HepG2 (cell line): ENCODE data around the gene SRP72. TPM values are rescaled to one million over a fixed set of nuclear protein-coding genes. Genes with fewer than 3 reads are reported as not detected.

Experiments
- ATAC-seq: fragments of 200-7000 bp; cut with Tn5 transposase; 3 replicates; pipeline ENCODE4 v1.9.1; 2020; ENCODE audit warnings: mild to moderate bottlenecking, moderate library complexity
- BruUV-seq: library from RNA; stranded (reverse); fragments of 400-500 nt; replicated peaks from 2 replicates; lab custom pipeline; 2021; lab: Mats Ljungman, UMichigan
- CTCF ChIA-PET: fragments of 300-600 bp; formaldehyde crosslinking; extraction: SDS; loops from one replicate; lab custom pipeline; 2021; ENCODE audit warnings: low total read pairs, inconsistent platforms, low intra/inter-chr PET ratio; lab: Yijun Ruan, JAX
- POLR2A ChIA-PET: fragments of 350-600 bp; sonication (Branson Sonifier 250); formaldehyde crosslinking; loops from one replicate; lab custom pipeline; 2020; ENCODE audit warnings: antibody characterized with exemption, inconsistent platforms; lab: Yijun Ruan, JAX
- DNase-seq: peaks from one replicate; pipeline ENCODE4 v3.0.0-alpha.2; 2015; ENCODE audit warnings: low spot score
- FAIRE-seq: peaks from 3 replicates; lab custom pipeline; 2011; peaks lifted over from hg19 to GRCh38; lab: Jason Lieb, UNC
- H2AFZ ChIP-seq: one replicate; pipeline ENCODE4 v1.6.1; 2011; ENCODE audit warnings: low read length, inconsistent platforms
- H3K27ac ChIP-seq: fragments of 300-600 bp; 3 replicates; pipeline ENCODE4 v1.8.0; 2011; ENCODE audit warnings: mixed run types, mild to moderate bottlenecking, mixed read lengths, low read length, inconsistent platforms; ENCODE audit not compliant: insufficient read depth; ENCODE audit errors: extremely low read length
- H3K27me3 ChIP-seq, 2 experiments: fragments of 200-600 bp in 1 of 2; 2 replicates in 1 of 2; 3 replicates in 1 of 2; pipeline versions ENCODE4 v1.6.0 to v1.8.0; 2011; ENCODE audit warnings: low read length in 2 of 2, mild to moderate bottlenecking in 2 of 2, moderate library complexity in 2 of 2, inconsistent platforms in 1 of 2; ENCODE audit not compliant: insufficient read depth in 2 of 2, control insufficient read depth in 1 of 2
- H3K36me3 ChIP-seq, 2 experiments: fragments of 200-600 bp in 1 of 2; replicated peaks in 1 of 2; 2 replicates in 1 of 2; 3 replicates in 1 of 2; pipeline versions ENCODE4 v1.5.1 to v1.8.0; 2011; ENCODE audit warnings: low read length in 2 of 2, inconsistent platforms in 1 of 2; ENCODE audit not compliant: insufficient read depth in 2 of 2, control insufficient read depth in 1 of 2
- H3K4me1 ChIP-seq: 2 replicates; pipeline ENCODE4 v1.5.1; 2012; ENCODE audit warnings: low read length, inconsistent platforms; ENCODE audit not compliant: insufficient read depth
- H3K4me2 ChIP-seq: 2 replicates; pipeline ENCODE4 v1.6.0; 2011; ENCODE audit warnings: low read depth, low read length, inconsistent platforms
- H3K4me3 ChIP-seq, 3 experiments: fragments of 200-600 bp in 1 of 3; sonication (generic), shearing (Covaris generic) in 1 of 3; replicated peaks in 1 of 3; 2 replicates each; pipeline ENCODE4 v1.5.1; 2011 to 2016; ENCODE audit warnings: low read length in 3 of 3, inconsistent platforms in 2 of 3, low read depth in 2 of 3, mild to moderate bottlenecking in 2 of 3, control low read depth in 1 of 3, mixed read lengths in 1 of 3; ENCODE audit not compliant: insufficient read depth in 1 of 3
- H3K79me2 ChIP-seq: one replicate; pipeline ENCODE4 v1.6.1; 2011; ENCODE audit warnings: low read length, inconsistent platforms; ENCODE audit not compliant: insufficient read depth
- H3K9ac ChIP-seq: 2 replicates; pipeline ENCODE4 v1.6.0; 2011; ENCODE audit warnings: mild to moderate bottlenecking, low read depth, low read length, inconsistent platforms; ENCODE audit not compliant: insufficient read depth
- H3K9me3 ChIP-seq: 2 replicates; pipeline ENCODE4 v1.5.1; 2012; ENCODE audit warnings: mild to moderate bottlenecking, low read length
- H4K20me1 ChIP-seq: 2 replicates; pipeline ENCODE4 v1.6.0; 2011; ENCODE audit warnings: inconsistent platforms, mild to moderate bottlenecking, low read length, moderate library complexity; ENCODE audit not compliant: insufficient read depth
- CHD4 ChIP-seq: fragments of 200-600 bp; sonication (generic); IDR thresholded peaks from 2 replicates; pipeline ENCODE4 v1.7.0; 2017; ENCODE audit warnings: mild to moderate bottlenecking, low read length, borderline replicate concordance
- DNMT3B ChIP-seq: conservative IDR thresholded peaks from 2 replicates; pipeline ENCODE4 v1.6.1; 2016; ENCODE audit warnings: missing biosample characterization, control low read depth
- HDAC2 ChIP-seq: sonication (generic); formaldehyde crosslinking; IDR thresholded peaks from 2 replicates; pipeline ENCODE4 v1.4.0; 2020; ENCODE audit warnings: missing genetic modification reagents
- KLF11 ChIP-seq: IDR thresholded peaks from 2 replicates; pipeline ENCODE4 v1.6.1; 2016; ENCODE audit warnings: missing compliant biosample characterization
- PHF8 ChIP-seq: sonication (generic); formaldehyde crosslinking; IDR thresholded peaks from 2 replicates; pipeline ENCODE4 v1.5.0; 2020; ENCODE audit warnings: missing genetic modification reagents
- RXRA ChIP-seq: sonication (generic); formaldehyde crosslinking; IDR thresholded peaks from 2 replicates; pipeline ENCODE4 v1.5.1; 2020; ENCODE audit warnings: missing genetic modification reagents
- TGIF2 ChIP-seq: IDR thresholded peaks from 2 replicates; pipeline ENCODE4 v1.6.1; 2016; ENCODE audit warnings: control low read depth, missing compliant biosample characterization
- WGBS: methylation state at CpG from one replicate; pipeline ENCODE4 v1.1.6; 2017; ENCODE audit warnings: low lambda C conversion rate; 5-methylcytosine and 5-hydroxymethylcytosine counted together
- in situ Hi-C: cut with HindIII; loops from 2 replicates; pipeline ENCODE4 v1.10.0; 2017; ENCODE audit warnings: low pct_unique_long_range_greater_than_20kb; ENCODE audit not compliant: extremely low pct_ligation_motif_present
- intact Hi-C: fragments of 100-400 bp; cut with micrococcal nuclease; formaldehyde crosslinking; loops from one replicate; pipeline ENCODE4 v1.10.0; 2022; ENCODE audit not compliant: unreplicated experiment
- polyA plus RNA-seq, 8 experiments: library from polyadenylated mRNA; depleted of rRNA in 3 of 8; stranded (reverse) in 7 of 8; unstranded in 1 of 8; fragments of >200 nt; fragmentation: Illumina TruSeq in 4 of 8; extraction: Trizol in 4 of 8; gene quantifications; 2 replicates each; pipeline versions ENCODE4 v1.2.1 to v1.2.3, GENCODE V29; 2011 to 2016; ENCODE audit warnings: low read depth in 4 of 8, missing spikeins in 1 of 8, mixed read lengths in 1 of 8; ENCODE audit not compliant: insufficient read depth in 1 of 8
- total RNA-seq, 5 experiments: library from RNA; depleted of rRNA; stranded (reverse); fragments of >200 nt; fragmentation: Illumina TruSeq; extraction: Trizol; gene quantifications; 2 replicates each; pipeline ENCODE4 v1.2.3, GENCODE V29; 2016; ENCODE audit warnings: low read depth in 1 of 5
- TF ChIP-seq, protein P1 (sequence below), 2 experiments: IDR thresholded peaks; 2 replicates each; pipeline ENCODE4 v1.6.1; 2011 to 2012; ENCODE audit warnings: low read length in 2 of 2, borderline replicate concordance in 1 of 2, low read depth in 1 of 2, mild to moderate bottlenecking in 1 of 2, moderate library complexity in 1 of 2
- TF ChIP-seq, protein P2 (sequence below): sonication (generic); formaldehyde crosslinking; IDR thresholded peaks from 2 replicates; pipeline ENCODE4 v1.4.0; 2020; ENCODE audit warnings: missing genetic modification reagents, borderline replicate concordance
- TF ChIP-seq, protein P3 (sequence below), 2 experiments: sonication (generic) in 1 of 2; formaldehyde crosslinking in 1 of 2; IDR thresholded peaks; 2 replicates each; pipeline versions ENCODE4 v1.4.0 to v1.6.1; 2016 to 2020; ENCODE audit warnings: borderline replicate concordance in 1 of 2, low read depth in 1 of 2, mild to moderate bottlenecking in 1 of 2, missing genetic modification reagents in 1 of 2

Gene SRP72
- total and polyA plus RNA-seq, 2 of the 13 experiments (the other 11 are each of a cell fraction or from before 2014, with no cell fraction given), result 64.9 to 75.6 TPM

DNA sequence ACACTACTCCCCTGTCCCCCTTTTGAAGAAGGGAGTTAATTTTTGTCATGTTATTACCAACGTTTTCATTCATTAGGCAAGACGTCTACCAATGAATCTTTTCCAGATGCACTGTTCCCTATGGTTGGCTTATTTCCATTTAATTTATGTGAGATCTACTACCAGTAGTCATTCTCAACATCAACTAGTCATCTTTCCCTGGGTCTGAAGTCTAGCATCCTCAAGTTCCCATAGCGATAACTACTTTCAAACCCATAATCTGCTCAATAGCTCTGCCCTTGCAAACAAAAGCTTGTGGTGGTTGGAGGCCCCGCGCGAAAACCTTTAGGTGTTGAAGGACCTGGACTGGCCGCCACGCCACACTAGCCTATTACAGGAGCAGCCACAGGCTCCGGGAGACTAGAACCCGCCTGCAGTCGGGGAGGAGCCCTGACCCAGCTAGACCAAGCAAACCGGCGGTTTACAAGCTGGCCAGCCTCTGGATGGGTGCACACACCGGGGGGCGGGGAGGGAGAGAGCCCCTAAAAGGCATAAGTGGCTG, 32.7 kb upstream of the SRP72 start:
- Histone ChIP-seq H2AFZ (no peak overlapping the region), H3K4me2 (peak overlapping the region; percentile 89), H3K27me3 (no peaks in the 10 kb centered on the region; a peak in 1 of 5 replicates), H3K4me3 (peak overlapping the region; percentile 71 to 80 (median 76)), H3K4me1 (peaks cover 48% of the 10 kb centered on the region), H3K27ac (peak overlapping the region; percentile 98), H3K9ac (peak overlapping the region; percentile 92), H3K36me3 (peaks cover 0 to 3% of the 10 kb centered on the region in 2 experiments; a peak in 1 of 5 replicates), H4K20me1 (peaks cover 36% of the 10 kb centered on the region), H3K79me2 (peaks cover 84% of the 10 kb centered on the region), H3K9me3 (no peaks in the 10 kb centered on the region)
- intact Hi-C loops, result loop anchor here (1.0 to 5.0 kb wide), 3 partner anchors 47 to 543 kb away; partner anchors contain the start of genes AASDH, NOA1, POLR2B and REST
- POLR2A ChIA-PET, result interaction anchor here (1.3 to 4.9 kb wide), 11 partner anchors 9 to 543 kb away, joined by 3 to 67 read pairs (median 21); partner anchors contain the start of genes AASDH, NOA1, POLR2B and SRP72
- WGBS, result under 1% methylated on average over 9 of the region's 15 CpGs
- ATAC-seq (peak; percentile 86), DNase-seq (peak; percentile 82), FAIRE-seq (no peak)
- CTCF ChIA-PET, result no interaction called here
- in situ Hi-C loops, result no loop called here
- BruUV-seq, result no TSS peak
- TF ChIP-seq PHF8 (CRISPR knock-in tag) (0 out of 2 replicates have a peak, but pooled peaks have one; percentile 1), CHD4 (0 out of 2 replicates have a peak, but pooled peaks have one; percentile 15), HDAC2 (peak; percentile 7; the same call in 1 of the 2 replicates), DNMT3B (CRISPR knock-in tag) (no peak), KLF11 (0 out of 2 replicates have a peak, but pooled peaks have one; percentile 43), RXRA (CRISPR knock-in tag) (no peak), TGIF2 (CRISPR knock-in tag) (peak; percentile 36)
- TF ChIP-seq, protein P1, sequence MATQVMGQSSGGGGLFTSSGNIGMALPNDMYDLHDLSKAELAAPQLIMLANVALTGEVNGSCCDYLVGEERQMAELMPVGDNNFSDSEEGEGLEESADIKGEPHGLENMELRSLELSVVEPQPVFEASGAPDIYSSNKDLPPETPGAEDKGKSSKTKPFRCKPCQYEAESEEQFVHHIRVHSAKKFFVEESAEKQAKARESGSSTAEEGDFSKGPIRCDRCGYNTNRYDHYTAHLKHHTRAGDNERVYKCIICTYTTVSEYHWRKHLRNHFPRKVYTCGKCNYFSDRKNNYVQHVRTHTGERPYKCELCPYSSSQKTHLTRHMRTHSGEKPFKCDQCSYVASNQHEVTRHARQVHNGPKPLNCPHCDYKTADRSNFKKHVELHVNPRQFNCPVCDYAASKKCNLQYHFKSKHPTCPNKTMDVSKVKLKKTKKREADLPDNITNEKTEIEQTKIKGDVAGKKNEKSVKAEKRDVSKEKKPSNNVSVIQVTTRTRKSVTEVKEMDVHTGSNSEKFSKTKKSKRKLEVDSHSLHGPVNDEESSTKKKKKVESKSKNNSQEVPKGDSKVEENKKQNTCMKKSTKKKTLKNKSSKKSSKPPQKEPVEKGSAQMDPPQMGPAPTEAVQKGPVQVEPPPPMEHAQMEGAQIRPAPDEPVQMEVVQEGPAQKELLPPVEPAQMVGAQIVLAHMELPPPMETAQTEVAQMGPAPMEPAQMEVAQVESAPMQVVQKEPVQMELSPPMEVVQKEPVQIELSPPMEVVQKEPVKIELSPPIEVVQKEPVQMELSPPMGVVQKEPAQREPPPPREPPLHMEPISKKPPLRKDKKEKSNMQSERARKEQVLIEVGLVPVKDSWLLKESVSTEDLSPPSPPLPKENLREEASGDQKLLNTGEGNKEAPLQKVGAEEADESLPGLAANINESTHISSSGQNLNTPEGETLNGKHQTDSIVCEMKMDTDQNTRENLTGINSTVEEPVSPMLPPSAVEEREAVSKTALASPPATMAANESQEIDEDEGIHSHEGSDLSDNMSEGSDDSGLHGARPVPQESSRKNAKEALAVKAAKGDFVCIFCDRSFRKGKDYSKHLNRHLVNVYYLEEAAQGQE (IDR thresholded peaks at IDR 0.05; ENCODE audit: borderline replicate concordance in 1 of 2, low read depth in 1 of 2, low read length in 2 of 2), result 0 out of 4 replicates have a peak, but pooled peaks of 1 of the 2 experiments have one; percentile 29
- TF ChIP-seq, protein P2, sequence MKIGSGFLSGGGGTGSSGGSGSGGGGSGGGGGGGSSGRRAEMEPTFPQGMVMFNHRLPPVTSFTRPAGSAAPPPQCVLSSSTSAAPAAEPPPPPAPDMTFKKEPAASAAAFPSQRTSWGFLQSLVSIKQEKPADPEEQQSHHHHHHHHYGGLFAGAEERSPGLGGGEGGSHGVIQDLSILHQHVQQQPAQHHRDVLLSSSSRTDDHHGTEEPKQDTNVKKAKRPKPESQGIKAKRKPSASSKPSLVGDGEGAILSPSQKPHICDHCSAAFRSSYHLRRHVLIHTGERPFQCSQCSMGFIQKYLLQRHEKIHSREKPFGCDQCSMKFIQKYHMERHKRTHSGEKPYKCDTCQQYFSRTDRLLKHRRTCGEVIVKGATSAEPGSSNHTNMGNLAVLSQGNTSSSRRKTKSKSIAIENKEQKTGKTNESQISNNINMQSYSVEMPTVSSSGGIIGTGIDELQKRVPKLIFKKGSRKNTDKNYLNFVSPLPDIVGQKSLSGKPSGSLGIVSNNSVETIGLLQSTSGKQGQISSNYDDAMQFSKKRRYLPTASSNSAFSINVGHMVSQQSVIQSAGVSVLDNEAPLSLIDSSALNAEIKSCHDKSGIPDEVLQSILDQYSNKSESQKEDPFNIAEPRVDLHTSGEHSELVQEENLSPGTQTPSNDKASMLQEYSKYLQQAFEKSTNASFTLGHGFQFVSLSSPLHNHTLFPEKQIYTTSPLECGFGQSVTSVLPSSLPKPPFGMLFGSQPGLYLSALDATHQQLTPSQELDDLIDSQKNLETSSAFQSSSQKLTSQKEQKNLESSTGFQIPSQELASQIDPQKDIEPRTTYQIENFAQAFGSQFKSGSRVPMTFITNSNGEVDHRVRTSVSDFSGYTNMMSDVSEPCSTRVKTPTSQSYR, result 0 out of 2 replicates have a peak, but pooled peaks have one; percentile 7
- TF ChIP-seq, protein P3, sequence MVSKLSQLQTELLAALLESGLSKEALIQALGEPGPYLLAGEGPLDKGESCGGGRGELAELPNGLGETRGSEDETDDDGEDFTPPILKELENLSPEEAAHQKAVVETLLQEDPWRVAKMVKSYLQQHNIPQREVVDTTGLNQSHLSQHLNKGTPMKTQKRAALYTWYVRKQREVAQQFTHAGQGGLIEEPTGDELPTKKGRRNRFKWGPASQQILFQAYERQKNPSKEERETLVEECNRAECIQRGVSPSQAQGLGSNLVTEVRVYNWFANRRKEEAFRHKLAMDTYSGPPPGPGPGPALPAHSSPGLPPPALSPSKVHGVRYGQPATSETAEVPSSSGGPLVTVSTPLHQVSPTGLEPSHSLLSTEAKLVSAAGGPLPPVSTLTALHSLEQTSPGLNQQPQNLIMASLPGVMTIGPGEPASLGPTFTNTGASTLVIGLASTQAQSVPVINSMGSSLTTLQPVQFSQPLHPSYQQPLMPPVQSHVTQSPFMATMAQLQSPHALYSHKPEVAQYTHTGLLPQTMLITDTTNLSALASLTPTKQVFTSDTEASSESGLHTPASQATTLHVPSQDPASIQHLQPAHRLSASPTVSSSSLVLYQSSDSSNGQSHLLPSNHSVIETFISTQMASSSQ (IDR thresholded peaks at IDR 0.05; ENCODE audit: low read depth), result no peak
- TF ChIP-seq, protein P3 (CRISPR knock-in tag; IDR thresholded peaks at IDR 0.05; ENCODE audit: borderline replicate concordance), result no peak
